AG10803 (cell line): ENCODE data around the gene GFOD2.

Experiments used
- DNase-seq: peaks from one replicate; pipeline ENCODE4 v3.0.0; 2010; ENCODE audit warnings: low read depth
- H3K4me3 ChIP-seq: 2 replicates; pipeline ENCODE4 v1.5.1; 2011; ENCODE audit warnings: mild to moderate bottlenecking, low read length, control low read depth
- TF ChIP-seq, protein P1 (sequence below): conservative IDR thresholded peaks from 2 replicates; pipeline ENCODE4 v1.5.1; 2011; ENCODE audit warnings: mild to moderate bottlenecking, low read length, control low read depth, inconsistent platforms

The GFOD2 gene, protein sequence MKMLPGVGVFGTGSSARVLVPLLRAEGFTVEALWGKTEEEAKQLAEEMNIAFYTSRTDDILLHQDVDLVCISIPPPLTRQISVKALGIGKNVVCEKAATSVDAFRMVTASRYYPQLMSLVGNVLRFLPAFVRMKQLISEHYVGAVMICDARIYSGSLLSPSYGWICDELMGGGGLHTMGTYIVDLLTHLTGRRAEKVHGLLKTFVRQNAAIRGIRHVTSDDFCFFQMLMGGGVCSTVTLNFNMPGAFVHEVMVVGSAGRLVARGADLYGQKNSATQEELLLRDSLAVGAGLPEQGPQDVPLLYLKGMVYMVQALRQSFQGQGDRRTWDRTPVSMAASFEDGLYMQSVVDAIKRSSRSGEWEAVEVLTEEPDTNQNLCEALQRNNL

DNA sequence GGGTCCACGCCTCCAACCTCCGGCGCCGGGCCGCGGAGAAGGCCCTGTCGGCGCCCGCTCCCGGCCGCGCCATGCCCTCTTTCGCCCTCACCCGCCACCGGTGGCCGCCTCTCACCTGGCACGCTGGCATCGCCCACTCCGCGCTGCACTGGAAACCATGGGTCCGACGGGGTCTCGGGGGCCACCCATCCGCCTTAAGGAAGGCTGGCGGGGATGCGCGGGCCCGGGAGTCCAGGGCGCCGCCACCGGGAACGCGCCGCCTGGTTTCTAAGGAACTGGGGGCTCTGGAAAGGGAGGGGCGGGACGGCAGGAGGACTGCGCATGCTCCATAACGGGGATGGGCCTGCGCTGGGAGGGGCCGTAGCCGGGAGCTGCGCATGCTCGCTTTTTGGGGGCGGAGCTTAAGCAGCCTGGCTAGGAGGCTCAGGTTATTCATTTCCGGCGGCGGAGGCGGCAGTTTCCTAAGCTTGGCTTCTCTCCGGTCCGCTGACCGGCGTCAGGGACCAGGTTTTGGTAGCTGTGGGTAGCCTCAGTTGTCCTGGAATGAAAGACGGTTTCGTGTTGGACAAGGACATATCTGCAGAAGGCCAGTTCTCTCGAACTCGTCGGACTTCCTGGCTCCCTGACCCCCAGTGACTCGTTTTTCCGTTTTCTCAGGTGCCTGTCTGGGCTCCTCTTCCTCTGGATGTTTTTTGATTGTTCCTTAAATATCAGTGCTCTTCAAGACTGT is at the start of gene GFOD2:
Gene GFOD2 (minus strand): TSS at position 269 of the 730 bp plus-strand sequence. CDS start 33,601 bp downstream, outside the sequence.
- DNase-seq: peak; percentile 89
- peak within 1 kb of the TSS; percentile 91 for H3K4me3 ChIP-seq
- TF ChIP-seq, protein P1, sequence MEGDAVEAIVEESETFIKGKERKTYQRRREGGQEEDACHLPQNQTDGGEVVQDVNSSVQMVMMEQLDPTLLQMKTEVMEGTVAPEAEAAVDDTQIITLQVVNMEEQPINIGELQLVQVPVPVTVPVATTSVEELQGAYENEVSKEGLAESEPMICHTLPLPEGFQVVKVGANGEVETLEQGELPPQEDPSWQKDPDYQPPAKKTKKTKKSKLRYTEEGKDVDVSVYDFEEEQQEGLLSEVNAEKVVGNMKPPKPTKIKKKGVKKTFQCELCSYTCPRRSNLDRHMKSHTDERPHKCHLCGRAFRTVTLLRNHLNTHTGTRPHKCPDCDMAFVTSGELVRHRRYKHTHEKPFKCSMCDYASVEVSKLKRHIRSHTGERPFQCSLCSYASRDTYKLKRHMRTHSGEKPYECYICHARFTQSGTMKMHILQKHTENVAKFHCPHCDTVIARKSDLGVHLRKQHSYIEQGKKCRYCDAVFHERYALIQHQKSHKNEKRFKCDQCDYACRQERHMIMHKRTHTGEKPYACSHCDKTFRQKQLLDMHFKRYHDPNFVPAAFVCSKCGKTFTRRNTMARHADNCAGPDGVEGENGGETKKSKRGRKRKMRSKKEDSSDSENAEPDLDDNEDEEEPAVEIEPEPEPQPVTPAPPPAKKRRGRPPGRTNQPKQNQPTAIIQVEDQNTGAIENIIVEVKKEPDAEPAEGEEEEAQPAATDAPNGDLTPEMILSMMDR: no peak

DNA sequence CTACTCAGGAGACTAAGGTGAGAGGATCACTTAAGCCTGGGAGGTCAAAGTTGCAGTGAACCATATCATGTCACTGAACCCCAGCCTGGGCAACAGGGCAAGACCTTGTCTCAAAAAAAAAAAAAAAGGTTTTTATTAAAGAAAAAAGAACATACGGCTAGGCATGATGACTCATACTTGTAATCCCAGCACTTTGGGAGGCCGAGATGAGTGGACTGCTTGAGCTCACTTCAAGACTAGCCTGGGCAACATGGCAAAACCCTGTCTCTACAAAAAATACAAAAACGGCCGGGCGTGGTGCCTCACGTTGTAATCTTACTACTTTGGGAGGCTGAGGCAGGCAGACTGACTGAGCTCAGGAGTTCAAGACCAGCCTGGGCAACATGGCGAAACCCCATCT is 48.8 kb upstream of the GFOD2 start:
- no peak overlapping the region for H3K4me3 ChIP-seq
- TF ChIP-seq, protein P1: no peak
- peak; percentile 48 for DNase-seq

DNA sequence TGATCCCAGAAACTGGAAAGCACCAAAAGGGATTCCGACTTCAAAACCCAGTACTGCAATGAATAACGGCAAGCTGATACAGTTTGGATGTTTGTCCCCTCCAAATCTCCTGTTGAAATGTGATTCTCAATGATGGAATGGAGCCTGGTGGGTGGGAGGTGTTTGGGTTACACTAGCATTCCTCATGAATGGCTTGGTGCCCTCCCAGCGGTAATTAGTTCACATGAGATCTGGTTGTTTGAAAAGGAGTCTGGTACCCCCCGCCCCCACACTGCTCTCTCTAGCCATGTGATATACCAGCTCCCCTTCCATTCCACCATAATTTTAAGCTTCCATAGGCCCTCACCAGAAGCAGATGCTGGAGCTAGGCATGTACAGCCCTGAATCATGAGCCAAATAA is 47.2 kb upstream of the GFOD2 start:
- DNase-seq: no peak
- TF ChIP-seq, protein P1: no peak
- H3K4me3 ChIP-seq: no peak overlapping the region

DNA sequence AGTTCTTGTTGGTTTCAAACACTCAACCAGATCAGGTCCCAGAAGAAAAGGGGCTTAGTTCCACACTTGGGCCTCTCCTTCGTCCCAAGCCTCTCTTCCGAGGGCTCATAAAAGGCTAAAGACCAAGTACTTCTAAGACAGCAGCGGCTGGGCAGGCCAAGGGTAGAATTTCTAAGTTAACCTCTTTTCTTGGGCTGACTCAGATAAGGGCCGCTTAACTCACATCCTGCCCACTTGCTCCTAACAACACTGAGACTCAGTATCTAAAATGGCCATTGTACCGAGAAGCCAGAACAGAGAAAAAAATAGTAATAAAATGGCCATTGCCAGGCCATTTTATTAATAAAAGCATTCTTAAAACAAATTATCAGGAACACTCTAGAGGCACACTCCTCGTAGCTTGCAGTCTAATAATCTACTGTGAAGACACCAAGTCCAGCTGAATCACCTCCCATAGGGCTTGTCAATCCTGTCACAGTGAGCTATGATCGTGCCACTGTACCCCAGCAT is 45.1 kb upstream of the GFOD2 start:
- no peak for DNase-seq
- TF ChIP-seq, protein P1: no peak
- H3K4me3 ChIP-seq: no peak overlapping the region

DNA sequence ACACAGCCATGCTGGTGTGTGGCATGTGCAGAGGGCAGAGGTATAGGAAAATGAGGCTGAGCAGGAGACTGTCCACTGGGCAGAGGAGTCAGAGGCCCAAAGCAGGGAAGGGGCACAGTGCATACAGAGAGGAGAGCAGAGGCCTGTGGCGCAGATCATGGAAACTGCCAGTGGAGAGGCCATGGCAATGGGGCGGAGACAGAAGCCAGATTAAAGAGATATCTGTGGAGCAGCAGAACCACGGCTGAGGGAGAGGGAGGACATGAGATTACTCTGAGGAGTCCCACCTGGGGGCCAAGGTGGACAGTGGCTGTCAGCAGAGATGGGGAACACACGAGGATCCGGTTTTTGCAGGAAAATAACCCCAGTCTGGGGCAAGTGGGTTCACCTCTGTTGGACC is 44.0 kb upstream of the GFOD2 start:
- H3K4me3 ChIP-seq: no peak overlapping the region
- TF ChIP-seq, protein P1: no peak
- DNase-seq: no peak

DNA sequence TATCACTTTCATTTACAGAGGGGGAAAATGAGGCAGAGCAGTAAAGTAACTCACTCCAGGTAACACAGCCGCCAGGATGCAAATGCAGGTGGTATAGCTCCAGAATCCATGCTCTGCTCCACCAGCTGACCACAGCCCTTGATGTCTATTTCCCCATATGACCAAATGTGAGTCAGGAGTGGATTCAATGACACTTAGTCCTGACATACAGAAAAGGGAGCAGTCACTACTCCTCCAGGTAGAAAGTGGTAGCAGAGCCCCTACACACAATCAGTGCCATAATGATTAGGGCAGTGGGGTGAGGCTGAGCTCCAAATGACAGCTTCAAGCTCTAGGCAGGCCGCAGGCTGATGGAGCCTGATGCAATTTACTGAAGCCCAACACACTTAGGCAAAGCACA is 43.3 kb upstream of the GFOD2 start:
- no peak for DNase-seq
- TF ChIP-seq, protein P1: no peak

DNA sequence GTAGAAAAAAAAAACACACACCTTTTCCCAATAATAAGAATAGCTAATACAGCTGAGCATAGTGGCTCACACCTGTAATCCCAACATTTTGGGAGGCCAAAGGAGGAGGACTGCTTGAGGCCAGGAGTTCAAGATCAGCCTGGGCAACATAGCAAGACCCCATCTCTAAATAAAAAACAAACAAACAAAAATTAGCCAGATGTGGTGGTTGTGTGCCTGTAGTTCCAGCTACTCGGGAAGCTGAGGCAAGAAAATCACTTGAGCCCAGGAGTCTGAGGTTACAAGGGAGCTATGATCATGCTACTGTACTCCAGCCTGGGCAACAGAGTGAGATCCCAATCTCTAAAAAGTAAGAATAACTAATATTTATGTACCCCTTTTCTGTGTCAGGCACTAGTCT is 42.8 kb upstream of the GFOD2 start:
- DNase-seq: no peak
- no peak overlapping the region for H3K4me3 ChIP-seq
- TF ChIP-seq, protein P1: no peak

More for the DNA sequence above, 43.3 kb upstream of the GFOD2 start:
- no peak overlapping the region for H3K4me3 ChIP-seq
